ENCODE data around the gene SSR1.

- TF ChIP-seq CTCF (IDR thresholded peaks at IDR 0.05) = no peak
- TF ChIP-seq EP300 (IDR thresholded peaks at IDR 0.05) = no peak
- TF ChIP-seq POLR2AphosphoS5 (IDR thresholded peaks at IDR 0.05) = no peak
- no peak for TF ChIP-seq POLR2A (IDR thresholded peaks at IDR 0.05)
Observed at GRCh38 chr6:7334685-7335084, 21.7 kb upstream of the SSR1 start.
